RKO (cell line): Measurements from ENCODE around the gene C15orf40.
A peak's percentile ranks its signal among the peaks of the same experiment; 100 is the strongest.
"Not testable (repeated sequence)": the region's sequence is repeated elsewhere in the genome, so short reads cannot be mapped to it uniquely, and the experiment has no call there.

Source experiments
- DNase-seq: peaks from one replicate; pipeline ENCODE4 v3.0.0-alpha.2; 2016; ENCODE audit warnings: low spot score

Gene C15orf40

DNA sequence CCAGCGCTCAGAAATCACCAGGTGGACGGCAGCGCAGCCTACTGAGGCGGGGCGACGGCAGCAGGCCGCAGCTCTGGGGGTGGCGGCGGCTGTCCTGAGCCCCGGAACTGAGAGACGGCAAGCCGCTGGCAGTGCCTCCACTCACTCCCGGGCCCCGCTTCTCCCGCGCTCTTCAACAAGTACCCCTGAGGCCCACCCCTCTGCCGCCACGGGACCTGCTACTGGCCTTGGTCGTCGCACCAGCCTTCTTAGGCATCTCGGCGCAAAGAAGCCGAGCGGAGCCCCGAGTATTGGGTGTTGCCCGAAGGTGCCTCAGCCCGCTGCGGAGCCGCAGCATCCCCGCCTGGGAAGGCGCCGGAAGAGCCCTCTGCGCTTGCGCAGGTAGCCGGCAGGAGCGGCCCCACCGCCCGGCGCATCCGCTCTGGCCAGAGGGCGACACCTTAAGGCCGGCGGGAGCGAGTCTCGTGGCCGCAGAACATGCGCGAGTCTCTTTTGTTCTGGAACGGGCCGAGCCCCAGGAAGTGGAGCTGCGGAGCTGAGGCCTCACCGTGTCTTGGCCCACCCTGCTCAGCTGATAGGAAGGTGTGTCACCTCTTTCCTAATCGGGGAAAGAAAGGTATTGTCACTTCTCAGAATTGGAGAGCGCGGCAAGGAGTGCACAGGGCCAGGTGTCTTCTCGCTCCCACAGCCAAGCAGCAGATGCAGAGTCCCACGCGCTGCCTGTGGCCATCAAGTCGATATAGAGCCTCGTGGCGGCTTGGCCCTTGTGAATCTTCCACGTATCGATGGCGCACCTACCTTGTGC, at the start of gene C15orf40:
Gene C15orf40 (minus strand): TSS at position 369 of the 805 bp plus-strand sequence. CDS start 32 bp downstream, at position 337.
- DNase-seq: peak; percentile 93

DNA sequence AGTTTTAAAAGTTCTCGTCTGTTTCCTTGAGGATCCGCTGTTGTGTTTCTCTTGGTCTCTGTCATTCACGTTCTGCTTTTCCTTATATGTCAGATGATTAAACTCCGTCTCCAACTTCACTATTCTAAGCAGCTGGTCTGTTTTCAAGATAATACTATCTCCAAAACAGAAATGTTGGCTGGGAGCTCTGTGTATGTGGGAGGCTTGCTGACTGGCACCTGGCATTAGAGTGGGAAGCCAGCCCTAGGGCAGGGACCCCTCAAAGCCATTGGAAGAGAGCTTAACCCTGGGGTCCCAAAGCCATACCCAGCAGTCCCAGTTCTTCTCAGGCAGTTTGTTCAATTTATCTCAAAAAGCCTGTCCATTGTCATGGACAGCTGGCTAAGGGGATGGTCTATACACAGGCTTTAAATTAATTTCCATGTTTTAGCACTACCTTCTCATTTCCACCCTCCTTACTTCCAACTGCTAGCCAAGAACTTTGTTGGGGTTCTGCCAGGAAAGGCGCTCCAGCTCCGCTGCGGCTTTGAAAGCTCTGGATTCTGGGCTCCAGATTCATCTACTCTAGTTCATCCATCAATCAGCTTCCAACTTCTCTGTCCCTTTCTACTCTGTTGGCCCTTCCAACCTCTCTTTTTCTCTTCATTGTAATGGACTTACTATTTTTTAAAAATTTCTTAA, 46.4 kb upstream of the C15orf40 start:
- DNase-seq: no peak

DNA sequence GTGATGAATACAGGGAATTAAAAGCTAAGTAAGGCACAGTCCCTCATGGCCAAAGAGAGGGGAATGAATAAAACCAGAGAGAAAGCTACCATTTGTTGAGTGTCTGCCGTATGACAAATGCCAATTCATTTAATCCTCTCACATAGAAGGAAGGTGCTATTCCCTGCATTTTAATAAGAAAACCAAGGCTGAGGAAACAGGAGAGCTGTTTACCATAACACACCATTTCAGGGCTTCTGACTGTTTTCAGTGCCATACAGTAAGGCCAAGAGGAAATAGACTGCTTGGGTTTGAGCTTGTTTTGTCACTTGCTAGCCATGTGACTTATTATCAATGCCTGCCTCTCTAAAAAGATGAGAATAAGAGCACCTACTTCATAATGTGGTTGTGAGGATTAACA, 45.6 kb upstream of the C15orf40 start:
- DNase-seq: no peak

DNA sequence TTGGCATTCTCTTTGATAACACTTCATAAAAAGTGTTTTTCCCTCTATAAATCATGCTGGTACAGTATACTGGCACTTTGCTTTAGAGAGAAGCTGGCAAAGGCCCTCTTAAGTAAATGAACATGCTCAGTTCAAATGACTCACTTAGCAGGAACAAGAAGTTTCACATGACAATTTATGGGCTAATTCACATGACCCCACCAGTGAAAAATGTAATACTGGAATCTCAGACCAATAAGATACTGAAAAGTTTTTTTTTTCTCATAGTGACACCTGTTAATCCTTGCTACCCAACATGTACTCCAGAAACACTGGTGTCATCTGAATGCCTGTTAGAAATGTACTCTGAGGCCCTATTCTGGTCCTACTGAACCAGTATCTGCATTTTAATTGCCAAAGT, 41.7 kb upstream of the C15orf40 start:
- peak; percentile 51 for DNase-seq

DNA sequence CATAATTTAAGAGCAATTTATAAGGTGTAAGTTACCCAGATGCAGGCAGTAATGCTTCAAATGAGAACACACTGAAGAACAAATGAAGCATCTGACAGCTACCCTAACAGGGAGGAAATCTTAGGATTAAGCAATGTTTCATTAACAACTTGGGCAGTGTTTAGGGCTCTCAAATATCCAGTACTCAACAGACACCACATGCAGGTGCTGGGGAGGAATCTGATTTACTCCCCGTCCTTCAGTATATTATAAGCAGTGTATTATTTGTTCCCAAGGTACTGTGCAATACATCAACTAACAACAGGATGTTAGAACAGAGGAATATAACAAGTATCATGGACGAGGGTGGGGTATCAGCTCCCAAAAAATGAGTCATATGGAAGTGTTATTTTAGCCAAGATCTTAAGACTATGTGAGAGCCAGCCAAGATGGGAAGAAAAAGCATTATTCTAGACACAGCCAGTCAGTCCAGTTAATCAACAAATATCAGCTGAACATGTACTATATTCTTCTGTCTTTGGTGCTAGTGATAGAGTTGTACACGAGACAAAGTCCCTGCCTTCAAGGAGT, 35.2 kb upstream of the C15orf40 start:
- no peak for DNase-seq

DNA sequence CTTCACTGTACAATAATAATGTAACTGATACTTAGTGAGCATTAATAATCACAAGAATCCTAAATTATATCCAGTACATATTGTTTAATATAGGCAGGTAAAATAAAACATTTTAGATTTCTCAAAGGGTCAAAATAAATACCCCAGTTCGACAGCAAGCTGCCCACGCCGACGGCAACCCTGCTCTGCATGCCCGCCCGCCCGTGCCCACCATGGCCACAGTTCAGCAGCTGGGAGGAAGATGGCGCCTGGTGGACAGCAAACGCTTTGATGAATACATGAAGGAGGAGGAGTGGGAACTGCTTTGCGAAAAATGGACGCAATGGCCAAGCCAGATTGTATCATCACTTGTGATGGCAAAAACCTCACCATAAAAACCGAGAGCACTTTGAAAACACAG, 32.7 kb upstream of the C15orf40 start:
- no peak for DNase-seq

DNA sequence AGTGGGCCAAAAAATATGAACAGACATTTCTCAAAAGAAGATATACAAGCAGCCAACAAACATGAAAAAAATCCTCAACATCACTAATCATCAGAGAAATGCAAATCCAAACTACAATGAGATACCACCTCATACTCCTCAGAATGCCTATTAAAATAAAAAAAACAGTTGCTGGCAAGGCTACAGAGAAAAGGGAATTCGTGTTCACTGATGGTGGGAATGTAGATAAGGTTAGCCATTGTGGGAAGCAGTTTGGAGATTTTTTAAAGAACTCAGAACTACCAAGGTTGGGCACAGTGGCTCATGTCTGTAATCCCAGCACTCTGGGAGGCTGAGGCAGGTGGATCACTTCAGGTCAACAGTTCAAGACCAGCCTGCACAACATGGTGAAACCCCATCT, 27.8 kb upstream of the C15orf40 start:
- DNase-seq: no peak

DNA sequence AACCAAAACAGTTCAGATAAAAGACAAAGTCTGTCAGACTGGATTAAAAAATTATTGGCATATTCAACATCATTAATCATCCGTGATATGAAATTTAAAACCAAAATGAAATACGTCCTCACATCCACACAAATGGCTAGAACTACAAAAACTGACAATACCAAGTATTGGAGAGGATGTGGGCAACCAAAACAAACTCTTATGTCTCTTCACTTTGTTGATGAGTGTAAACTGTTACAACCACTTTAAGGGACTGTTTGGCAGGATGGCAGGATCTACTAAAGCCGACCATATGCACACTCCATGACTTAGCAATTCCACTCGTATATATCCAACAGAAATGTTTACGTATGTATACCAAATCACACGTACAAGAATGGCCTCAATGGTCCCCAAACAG, 24.8 kb upstream of the C15orf40 start:
- DNase-seq: no peak

DNA sequence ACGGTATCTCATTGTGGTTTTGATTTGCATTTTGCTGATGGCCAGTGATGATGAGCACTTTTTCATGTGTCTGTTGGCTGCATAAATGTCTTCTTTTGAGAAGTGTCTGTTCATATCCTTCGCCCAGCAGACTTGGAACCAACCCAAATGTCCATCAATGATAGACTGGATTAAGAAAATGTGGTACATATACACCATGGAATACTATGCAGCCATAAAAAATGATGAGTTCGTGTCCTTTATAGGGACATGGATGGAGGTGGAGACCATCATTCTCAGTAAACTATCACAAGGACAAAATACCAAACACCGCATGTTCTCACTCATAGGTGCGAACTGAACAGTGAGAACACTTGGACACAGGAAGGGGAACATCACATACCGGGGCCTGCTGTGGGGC, 19.8 kb upstream of the C15orf40 start:
- not testable (repeated sequence) for DNase-seq

DNA sequence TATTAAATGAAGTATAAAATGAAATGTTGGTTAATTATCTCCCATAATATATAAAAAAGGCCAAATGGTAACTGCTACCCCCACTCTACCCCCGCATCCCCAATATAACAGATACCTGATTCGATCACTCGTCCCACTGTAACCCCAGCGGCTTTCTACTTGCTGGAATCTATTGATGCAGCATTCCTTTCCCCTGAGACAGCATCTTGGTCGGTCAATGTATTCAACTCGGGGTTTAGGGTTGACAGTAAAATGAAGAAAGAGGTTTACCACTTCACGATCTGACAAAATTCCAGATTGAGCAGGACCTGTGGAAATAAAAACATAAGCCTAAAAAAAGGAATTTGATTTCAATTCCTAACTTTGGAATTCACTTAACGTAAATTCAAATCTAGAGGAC, 18.6 kb upstream of the C15orf40 start:
- no peak for DNase-seq

DNA sequence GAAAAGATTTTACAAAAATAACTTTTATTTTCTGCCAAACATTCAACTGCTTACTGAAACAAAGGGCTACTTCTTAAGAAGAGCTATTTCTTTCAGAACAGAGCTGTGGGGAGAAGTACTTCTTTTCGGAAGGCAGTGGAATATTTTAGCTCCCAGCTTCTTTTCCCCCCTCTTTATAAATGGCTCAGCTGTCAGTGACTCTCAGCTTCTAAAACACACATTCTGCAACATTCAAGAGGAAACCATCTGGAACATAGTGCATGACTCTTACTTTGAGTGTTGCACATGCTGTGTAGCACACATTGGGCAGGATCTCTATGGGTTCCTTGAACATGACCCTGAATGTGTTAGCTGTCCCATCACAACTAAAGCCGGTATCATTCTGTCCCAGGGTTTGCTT, 7.0 kb upstream of the C15orf40 start:
- DNase-seq: no peak

DNA sequence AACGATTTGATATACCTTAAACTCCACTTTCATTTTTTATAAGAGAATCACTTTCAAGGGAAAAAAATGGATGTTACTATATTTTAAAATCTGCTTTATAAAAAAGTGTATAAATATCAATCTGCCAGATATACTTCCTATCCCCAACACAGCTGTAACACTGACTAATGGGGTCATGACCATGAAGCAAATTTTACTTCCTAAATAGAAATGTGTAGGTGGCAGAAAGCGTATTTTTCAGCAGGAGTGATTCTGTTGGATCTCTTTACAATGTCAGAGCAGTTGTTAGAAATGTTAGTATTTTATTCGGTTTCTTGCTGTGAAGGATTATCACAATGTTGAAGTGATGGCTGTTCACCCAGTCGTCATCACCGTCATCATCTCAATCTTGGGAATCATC, 5.5 kb upstream of the C15orf40 start:
- DNase-seq: no peak

DNA sequence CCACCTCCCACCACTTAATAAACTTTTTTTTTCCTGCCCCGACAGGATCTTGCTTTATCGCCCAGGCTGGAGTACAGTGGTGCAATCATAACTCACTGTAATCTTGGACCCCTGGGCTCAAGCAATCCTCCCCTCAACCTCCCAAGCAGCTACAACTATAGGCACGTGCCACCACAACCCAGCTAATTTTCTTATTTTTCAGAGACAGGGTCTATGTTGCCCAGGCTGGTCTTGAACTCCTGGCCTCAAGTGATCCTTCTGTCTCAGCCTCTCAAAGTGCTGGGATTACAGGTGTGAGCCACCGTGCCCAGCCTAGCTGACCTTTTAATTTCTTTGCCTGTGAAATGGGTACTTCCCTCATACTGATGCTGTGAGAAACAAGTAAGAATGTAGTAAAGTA, 3.9 kb upstream of the C15orf40 start:
- no peak for DNase-seq

DNA sequence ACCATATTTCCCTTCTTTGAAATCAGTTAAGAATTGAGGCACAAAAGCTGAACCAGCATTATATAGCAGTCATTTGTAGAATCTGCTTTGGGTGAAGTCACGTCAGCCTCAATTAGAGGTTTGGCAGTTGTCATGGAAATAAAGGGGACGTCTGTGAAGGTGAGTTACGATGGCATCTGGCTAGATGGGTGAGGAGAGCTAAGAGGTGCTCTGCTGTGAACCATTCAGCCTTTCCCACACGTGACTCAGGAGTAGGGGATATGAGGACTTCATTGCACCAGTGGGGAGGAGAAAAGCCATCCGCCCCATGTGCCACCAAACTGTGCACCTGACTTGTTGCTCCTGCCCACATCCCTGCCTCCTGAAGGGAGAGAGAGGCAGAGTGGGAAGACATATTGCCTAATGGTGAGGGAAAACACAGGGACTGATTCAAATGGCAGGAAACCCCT, 2.8 kb upstream of the C15orf40 start:
- DNase-seq: no peak

DNA sequence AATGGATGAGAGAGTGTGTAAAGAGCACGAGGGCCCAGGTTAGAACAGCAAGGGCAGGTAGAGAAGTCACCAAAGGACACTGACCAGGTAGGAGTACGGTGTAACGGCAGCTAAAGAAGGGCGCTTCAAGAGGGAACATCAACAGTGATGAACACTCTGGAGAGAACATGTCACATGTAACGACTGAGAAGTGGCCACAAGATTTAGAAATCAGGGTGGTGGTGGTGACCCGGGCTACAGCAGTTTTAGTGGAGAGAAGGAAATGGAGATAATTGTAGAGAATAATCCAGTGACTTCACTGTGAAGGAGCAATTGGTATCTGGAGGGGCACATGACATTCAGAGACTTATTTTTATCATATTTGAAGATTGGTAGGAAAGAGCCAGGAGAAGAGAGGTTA, 1.2 kb upstream of the C15orf40 start:
- no peak for DNase-seq

DNA sequence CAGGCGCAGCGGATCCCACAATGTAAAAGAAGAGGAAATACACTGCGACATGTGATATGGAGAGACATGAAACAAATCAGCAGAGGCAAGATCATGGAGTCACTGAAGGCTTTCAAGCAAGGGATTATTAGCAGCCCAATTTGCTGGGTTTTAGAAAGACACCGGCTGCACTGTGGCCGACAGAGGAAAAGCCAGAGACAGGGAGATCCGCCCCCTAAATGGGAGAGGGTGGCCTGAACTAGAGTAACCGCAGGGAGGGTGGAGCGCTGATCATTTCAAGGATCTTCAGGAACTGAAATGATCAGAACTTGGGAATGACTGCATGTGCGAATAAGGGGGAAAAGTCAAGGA, 612 bp upstream of the C15orf40 start:
- DNase-seq: no peak

DNA sequence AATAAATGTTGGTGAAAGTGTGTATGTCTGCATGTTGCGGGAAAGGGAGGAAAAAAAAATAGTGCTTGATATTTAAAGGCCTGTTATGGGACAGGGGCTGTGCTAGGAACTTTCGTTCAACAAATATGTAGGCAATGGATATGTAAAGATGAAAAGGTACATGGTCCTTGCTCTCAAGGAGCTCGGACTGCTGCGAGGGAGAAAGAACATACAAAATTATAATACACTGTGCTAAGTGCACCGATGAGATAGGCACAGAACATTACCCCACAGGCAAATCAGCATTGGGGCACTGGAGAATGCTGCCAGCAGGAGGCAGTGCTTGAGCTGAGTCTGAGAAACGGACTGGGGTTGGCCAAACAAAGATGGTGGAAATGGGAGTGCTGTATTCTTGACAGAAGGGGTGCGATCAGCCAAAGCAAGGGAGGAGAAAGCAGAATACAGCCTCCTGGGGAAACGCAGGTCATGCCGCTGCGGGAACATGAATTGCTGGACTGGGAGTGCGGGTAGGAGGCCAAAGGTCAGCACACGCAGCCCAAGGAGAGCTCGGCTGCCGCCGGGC, 649 bp downstream of the C15orf40 start:
- peak; percentile 83 for DNase-seq

DNA sequence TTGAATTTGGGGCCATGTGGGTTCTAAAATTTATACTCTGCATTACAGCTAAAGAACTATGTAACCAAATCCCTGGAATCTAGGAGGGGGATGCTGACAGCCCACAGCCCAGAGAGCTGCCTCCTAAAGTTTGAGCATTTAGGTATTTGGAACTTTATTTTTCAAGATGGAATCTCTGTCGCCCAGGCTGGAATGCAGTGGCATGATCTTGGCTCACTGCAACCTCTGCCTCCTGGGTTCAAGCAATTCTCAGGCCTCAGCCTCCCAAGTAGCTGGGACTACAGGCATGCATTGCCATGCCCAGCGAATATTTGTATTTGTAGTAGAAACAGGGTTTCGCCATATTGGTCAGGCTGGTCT, 10.8 kb downstream of the C15orf40 start:
- DNase-seq: not testable (repeated sequence)

DNA sequence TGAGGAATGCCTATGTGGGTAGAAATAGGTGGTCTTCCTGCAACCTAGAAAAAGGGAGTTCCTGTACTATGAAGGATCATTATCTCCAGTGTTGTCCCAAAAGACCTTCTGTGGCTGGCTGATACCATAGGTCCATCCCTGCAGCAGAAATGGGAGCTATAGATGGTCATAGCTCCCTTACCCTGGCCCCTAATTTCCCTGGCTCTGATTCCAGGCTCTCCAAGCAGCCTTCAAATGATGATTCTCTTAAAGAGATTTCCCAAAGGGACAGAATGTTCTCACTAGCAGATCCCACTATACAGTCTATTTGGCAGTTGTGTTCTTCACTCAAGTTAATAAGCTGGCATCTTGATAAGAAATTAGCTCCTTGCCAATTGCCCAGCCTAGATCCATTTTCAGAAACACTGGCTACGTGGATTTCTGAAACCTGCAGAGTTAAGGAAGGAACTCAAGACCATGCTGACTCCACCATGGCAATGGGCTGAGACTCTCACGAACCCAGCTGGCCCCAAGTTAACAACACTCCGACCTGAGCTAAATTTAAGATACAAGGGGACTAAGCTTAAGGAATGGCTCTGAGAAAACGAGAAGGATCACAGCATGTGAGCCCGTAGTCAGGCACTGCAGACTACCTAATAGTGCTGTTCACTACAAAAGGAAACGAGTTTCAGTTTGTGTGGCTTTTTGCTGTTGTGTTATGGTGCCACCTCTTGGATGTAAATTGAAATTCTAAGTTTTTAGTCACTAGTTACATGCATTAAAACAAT, 11.4 kb downstream of the C15orf40 start:
- DNase-seq: peak; percentile 83

DNA sequence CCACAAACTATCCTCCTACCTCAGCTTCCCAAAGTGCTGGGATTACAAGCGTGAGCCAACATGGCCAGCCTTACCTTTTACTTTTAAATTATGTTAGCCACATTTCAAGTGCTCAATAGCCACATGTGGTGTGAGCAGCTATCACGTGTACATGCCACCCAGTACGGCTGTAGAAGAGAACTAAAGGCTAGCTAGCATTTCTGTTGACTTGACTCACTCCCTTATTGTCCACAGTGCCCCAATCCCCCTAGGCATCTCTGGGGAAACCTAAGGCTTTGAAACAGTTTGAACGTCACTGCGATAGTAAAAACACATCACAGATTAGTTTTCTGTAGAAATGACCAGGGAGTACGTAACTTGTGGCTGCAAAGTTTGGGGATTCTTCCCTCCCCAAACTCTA, 12.0 kb downstream of the C15orf40 start:
- DNase-seq: no peak

DNA sequence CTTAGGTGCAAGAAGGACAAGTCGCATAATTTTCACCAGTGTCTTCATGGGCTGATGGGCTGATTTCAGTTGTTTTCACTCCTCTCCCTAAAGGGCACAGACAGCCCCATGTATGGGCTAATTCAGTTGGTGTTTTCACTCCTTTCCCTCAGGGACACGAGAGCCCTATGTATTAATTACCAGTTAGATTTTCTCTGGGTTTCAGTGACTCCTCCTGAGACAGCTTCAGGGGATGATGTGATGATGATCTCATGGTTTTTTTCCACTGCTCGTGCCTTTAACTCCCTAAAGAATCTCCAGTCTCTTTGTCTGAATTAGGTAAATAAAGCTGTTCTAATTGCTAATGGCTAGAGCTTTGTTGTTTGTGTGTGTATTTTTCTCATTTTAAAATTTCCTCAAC, 15.5 kb downstream of the C15orf40 start:
- DNase-seq: peak; percentile 28

DNA sequence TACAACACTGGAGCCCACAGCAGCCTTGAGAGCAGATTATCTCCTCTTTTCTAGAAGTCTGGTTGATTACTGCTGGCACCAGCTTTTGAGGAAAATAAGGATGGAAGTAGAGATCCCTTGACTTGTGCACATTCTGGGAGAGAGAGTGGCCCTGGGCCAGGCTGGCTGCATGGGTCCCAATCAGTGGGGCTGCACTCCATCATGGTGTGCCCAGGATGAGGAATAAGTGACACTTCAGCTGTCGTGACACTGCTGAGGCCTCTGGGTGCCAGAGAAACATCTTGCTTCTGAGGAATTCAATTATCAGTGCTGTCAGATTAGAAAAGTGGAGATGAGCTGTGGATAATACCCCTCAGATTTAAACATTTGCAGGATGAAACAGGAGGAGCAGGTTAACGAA, 16.4 kb downstream of the C15orf40 start:
- no peak for DNase-seq
